Activated naive CD4-positive, alpha-beta T cell treated with anti-CD3 and anti-CD28 coated beads for 36 hours (primary cell): ENCODE results near the gene ITGA3. TPM values are rescaled to one million over a fixed set of nuclear protein-coding genes. Genes with fewer than 3 reads are reported as not detected.

ENCODE experiments used
- CTCF ChIA-PET: fragments of 350-600 bp; sonication (Branson Sonifier 250); formaldehyde crosslinking; loops from one replicate; lab custom pipeline; 2021; ENCODE audit warnings: antibody characterized with exemption; lab: Charles Lee
- DNase-seq: peaks from one replicate; pipeline ENCODE4 v3.0.0-alpha.2; 2020
- H3K27ac Mint-ChIP-seq: one replicate; pipeline ENCODE4 v1.8.0; 2021; ENCODE audit warnings: mild to moderate bottlenecking, mixed read lengths
- H3K27me3 Mint-ChIP-seq: one replicate; pipeline ENCODE4 v1.8.0; 2021; ENCODE audit warnings: low read depth, mixed read lengths
- H3K36me3 Mint-ChIP-seq: one replicate; pipeline ENCODE4 v1.8.0; 2021; ENCODE audit warnings: low read depth, mixed read lengths
- H3K4me1 Mint-ChIP-seq: one replicate; pipeline ENCODE4 v1.8.0; 2021; ENCODE audit warnings: low read depth, mixed read lengths
- H3K4me3 Mint-ChIP-seq: one replicate; pipeline ENCODE4 v1.8.0; 2021; ENCODE audit warnings: mild to moderate bottlenecking, moderate library complexity, mixed read lengths
- H3K9me3 Mint-ChIP-seq: one replicate; pipeline ENCODE4 v1.8.0; 2021; ENCODE audit warnings: mixed read lengths
- intact Hi-C: fragments of 100-400 bp; cut with micrococcal nuclease; formaldehyde crosslinking; loops from one replicate; pipeline ENCODE4 v1.15.1; 2023
- total RNA-seq, 2 experiments: library from RNA; stranded (reverse); gene quantifications; one replicate each; pipeline ENCODE4 v1.2.3, GENCODE V29; 2021

Gene ITGA3
- total RNA-seq, 2 experiments from 2014 or later: 17.9 to 19.3 TPM

DNA sequence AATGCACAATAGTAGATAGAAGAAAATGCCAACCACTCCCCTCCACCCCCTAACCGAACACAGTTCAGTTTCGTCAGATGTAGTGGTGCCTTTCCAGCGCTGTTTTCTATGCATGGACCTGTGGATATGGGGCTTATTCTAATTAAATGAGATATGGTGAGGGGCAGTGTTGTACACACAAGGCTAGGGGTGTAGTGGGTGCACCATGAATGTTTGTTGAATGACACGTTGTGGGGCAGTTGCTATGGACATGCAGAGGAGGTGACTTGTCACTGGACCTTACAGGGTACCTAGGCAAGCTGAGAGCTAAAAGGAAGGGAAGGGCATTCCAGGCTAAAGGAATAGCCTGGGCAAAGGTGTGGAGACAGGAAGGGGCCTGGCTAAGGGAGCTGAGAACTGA lies 42.7 kb downstream of the ITGA3 start:
- CTCF ChIA-PET: interaction anchor here (0.7 to 3.1 kb wide), 3 partner anchors 11 to 198 kb away, joined by 3 to 12 read pairs (median 3); no protein-coding TSS in a partner anchor
- DNase-seq: no peak
- no peak overlapping the region for H3K27ac Mint-ChIP-seq
- no peak overlapping the region for H3K4me3 Mint-ChIP-seq
- H3K36me3 Mint-ChIP-seq: no peaks in the 10 kb centered on the region
- no peaks in the 10 kb centered on the region for H3K27me3 Mint-ChIP-seq
- H3K4me1 Mint-ChIP-seq: peaks cover 16% of the 10 kb centered on the region
- no peaks in the 10 kb centered on the region for H3K9me3 Mint-ChIP-seq
- intact Hi-C loops: no loop called here

DNA sequence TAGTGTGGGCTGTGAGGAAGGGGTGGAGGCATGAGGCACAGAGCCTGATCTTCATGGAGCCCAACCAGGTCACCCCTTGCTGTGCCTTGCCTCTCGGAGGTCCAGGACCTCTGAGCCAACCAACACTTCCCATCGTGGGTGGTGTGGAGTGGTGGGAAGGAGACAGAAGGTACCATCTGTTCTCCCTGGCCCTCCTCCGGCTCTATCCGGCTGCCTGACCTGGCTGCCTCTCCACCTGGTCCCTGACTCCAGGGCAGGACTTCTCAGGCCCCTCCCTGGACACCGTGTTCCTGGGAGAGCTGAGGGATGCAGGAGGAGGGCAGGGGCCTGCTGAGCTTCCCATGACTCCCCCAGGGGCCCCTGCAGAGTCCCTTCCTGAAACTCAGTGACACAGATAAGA lies 43.1 kb downstream of the ITGA3 start:
- CTCF ChIA-PET: interaction anchor here (1.4 to 1.8 kb wide), 2 partner anchors 40 to 198 kb away, joined by 3 to 4 read pairs; no protein-coding TSS in a partner anchor
- Mint-ChIP-seq H3K27me3 (no peaks in the 10 kb centered on the region), H3K4me1 (peaks cover 16% of the 10 kb centered on the region), H3K27ac (no peak overlapping the region), H3K9me3 (no peaks in the 10 kb centered on the region), H3K4me3 (no peak overlapping the region), H3K36me3 (no peaks in the 10 kb centered on the region)
- intact Hi-C loops: no loop called here
- no peak for DNase-seq

DNA sequence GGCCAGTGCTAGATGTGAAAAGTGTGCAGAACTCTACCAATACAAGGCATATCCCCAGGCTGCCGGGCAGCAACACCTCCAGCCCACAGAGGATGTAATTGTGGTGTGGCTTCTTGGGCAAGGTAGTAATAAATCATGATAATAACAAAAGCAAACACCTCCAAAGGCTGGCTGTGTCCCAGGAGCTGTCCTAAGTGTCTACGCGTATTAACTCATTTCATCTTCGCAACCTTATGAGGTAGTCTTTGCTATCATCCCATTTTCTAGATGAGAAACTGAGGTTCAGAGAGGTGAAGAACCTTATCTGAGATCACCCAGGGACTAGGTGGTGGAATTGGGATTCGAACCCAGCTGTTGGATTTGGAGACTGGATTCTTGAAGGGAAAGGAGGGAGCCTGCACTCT lies 44.6 kb downstream of the ITGA3 start:
- peaks cover 12% of the 10 kb centered on the region for H3K4me1 Mint-ChIP-seq
- no peaks in the 10 kb centered on the region for H3K9me3 Mint-ChIP-seq
- no peaks in the 10 kb centered on the region for H3K36me3 Mint-ChIP-seq
- H3K27ac Mint-ChIP-seq: no peak overlapping the region
- DNase-seq: no peak
- intact Hi-C loops: no loop called here
- no peaks in the 10 kb centered on the region for H3K27me3 Mint-ChIP-seq
- no peak overlapping the region for H3K4me3 Mint-ChIP-seq
- CTCF ChIA-PET: interaction anchor here (0.6 to 1.8 kb wide), 5 partner anchors 13 to 70 kb away, joined by 3 to 10 read pairs (median 4); no protein-coding TSS in a partner anchor

DNA sequence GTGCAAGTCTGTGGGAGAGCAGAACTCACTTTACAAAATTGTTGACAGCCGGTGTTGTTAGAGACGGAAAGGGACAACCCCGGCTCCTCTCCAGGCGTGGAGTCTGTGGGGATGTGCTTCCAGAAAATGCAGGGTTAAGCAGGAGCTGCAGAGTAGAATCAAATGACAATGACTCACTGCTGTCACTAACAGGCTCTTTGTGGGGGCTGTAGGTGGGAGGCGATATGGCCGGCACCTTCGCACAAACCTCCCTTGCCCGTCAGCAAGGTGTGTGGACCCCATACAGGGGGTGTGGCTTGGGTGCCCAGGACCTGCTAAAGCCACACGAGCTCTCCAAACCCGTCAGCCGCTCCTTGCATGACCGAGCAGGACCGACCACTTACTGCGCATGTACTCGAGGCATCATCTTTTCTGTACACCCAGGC lies 45.0 kb downstream of the ITGA3 start:
- no peaks in the 10 kb centered on the region for H3K36me3 Mint-ChIP-seq
- no peak overlapping the region for H3K4me3 Mint-ChIP-seq
- H3K4me1 Mint-ChIP-seq: peaks cover 8% of the 10 kb centered on the region
- CTCF ChIA-PET: interaction anchor here (0.6 to 1.8 kb wide), 3 partner anchors 13 to 71 kb away, joined by 3 to 10 read pairs (median 4); no protein-coding TSS in a partner anchor
- DNase-seq: no peak
- intact Hi-C loops: no loop called here
- no peaks in the 10 kb centered on the region for H3K27me3 Mint-ChIP-seq
- no peaks in the 10 kb centered on the region for H3K9me3 Mint-ChIP-seq
- H3K27ac Mint-ChIP-seq: no peak overlapping the region

DNA sequence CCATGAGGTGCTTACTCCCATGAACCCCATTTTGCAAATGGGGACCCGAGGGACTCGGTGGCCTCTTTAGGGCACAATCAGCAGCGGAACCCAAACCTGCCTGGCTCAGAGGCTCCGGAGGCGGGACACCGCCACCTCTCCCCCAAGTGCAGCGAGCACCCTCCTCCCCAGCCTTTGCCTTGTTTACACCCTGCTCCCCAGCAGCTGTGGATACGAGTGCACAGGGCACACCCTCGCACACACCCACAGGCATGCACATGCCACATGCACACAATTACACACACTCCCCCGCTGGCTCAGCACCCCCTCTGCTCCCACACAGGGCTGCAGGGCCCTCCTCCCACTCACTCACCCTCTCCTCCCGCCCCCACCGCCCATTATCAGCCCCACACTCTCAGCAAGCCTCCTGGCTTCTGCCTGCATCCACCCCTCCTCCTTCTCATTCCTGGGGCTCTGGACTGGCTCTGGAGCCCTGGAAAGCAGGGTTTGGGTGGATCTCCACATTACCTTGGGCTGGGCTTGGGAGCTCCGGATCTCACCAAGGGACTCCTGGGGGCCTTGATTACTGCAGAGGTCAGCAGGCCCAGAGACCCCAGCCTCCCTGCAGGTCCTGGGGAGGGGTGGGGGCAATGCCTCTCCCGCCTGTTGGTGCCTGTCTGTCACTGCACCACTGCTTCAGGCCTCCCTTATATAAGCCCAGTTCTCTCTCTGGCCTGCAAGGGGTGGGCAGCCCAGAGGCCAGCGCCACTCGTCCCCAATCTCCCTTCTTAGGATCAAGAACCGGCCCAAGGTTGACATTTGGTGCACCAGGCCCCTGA lies 45.6 kb downstream of the ITGA3 start:
- H3K4me1 Mint-ChIP-seq: peaks cover 2% of the 10 kb centered on the region
- H3K4me3 Mint-ChIP-seq: no peak overlapping the region
- DNase-seq: no peak
- CTCF ChIA-PET: interaction anchor here (1.0 to 2.8 kb wide), 4 partner anchors 7 to 75 kb away, joined by 3 to 11 read pairs (median 7); partner anchors contain the start of gene PDK2
- H3K36me3 Mint-ChIP-seq: no peaks in the 10 kb centered on the region
- no peaks in the 10 kb centered on the region for H3K27me3 Mint-ChIP-seq
- no peak overlapping the region for H3K27ac Mint-ChIP-seq
- intact Hi-C loops: no loop called here
- H3K9me3 Mint-ChIP-seq: no peaks in the 10 kb centered on the region

DNA sequence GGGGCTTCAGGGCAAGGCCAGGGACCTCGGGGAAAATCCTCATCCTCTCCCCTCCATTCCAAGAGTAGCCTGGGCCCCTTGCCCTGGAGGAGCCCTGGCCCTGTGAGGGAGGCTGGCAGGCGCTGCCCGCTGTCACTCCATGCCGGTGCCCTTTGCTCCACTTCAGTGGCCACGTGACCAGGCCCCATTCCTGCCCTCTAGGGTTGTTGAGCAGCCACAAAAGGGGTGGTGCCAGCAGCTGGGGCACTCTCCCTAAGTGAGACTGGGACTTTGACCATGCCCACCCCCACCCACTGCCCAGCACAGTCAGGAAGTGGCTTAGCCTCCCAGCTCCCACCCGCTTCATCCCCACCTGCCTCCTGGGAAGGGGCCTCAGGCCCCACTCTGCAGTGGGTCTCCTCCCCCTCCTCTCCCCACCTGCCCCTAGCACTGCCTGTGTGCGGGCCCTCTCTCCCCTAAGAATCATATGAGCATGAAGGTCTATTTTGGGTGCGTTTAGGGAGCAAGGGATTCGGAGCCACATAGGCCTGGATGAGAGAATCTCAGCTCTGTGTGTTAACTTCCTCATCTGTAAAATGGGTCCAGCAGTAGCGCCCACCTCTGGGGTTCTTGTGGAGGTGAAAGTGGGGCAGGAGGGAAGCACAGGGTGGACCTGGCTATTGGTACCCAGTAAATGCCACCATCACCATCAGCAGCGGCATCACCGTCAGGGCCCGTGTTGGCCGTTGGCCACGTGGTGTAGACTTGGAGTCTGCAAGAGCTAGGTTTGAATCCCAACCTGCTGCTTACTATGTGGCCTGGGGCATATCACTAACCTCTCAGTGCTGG lies 46.5 kb downstream of the ITGA3 start:
- CTCF ChIA-PET: interaction anchor here (1.0 to 2.8 kb wide), 5 partner anchors 8 to 75 kb away, joined by 3 to 11 read pairs (median 4); partner anchors contain the start of gene PDK2
- no peak overlapping the region for H3K4me3 Mint-ChIP-seq
- no peak for DNase-seq
- H3K4me1 Mint-ChIP-seq: no peaks in the 10 kb centered on the region
- intact Hi-C loops: no loop called here
- no peaks in the 10 kb centered on the region for H3K27me3 Mint-ChIP-seq
- H3K36me3 Mint-ChIP-seq: no peaks in the 10 kb centered on the region
- H3K27ac Mint-ChIP-seq: no peak overlapping the region
- no peaks in the 10 kb centered on the region for H3K9me3 Mint-ChIP-seq

DNA sequence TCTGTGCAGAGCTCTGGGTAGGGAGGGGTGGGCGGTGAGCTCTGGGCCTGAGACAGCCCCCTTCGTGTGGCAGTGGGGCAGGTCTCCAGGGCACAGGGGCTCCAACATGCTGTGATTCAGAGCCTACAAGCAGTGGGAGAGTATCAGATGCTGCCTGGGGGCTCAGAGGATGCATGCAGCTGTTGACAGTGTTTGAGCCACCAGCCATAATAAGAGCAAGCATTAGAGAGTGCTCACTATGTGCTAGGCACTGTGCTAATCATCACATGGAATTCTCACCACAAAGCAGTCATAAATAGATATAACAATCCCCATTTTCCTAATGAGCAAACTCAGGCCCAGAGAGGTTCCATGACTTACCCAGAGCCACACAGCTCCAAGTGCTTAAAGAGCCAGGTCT lies 47.3 kb downstream of the ITGA3 start:
- DNase-seq: no peak
- no peaks in the 10 kb centered on the region for H3K9me3 Mint-ChIP-seq
- no peak overlapping the region for H3K27ac Mint-ChIP-seq
- intact Hi-C loops: no loop called here
- H3K27me3 Mint-ChIP-seq: no peaks in the 10 kb centered on the region
- no peak overlapping the region for H3K4me3 Mint-ChIP-seq
- CTCF ChIA-PET: interaction anchor here (1.1 to 2.8 kb wide), 5 partner anchors 9 to 17 kb away, joined by 3 to 11 read pairs (median 4); partner anchors contain the start of gene PDK2
- no peaks in the 10 kb centered on the region for H3K4me1 Mint-ChIP-seq
- no peaks in the 10 kb centered on the region for H3K36me3 Mint-ChIP-seq

DNA sequence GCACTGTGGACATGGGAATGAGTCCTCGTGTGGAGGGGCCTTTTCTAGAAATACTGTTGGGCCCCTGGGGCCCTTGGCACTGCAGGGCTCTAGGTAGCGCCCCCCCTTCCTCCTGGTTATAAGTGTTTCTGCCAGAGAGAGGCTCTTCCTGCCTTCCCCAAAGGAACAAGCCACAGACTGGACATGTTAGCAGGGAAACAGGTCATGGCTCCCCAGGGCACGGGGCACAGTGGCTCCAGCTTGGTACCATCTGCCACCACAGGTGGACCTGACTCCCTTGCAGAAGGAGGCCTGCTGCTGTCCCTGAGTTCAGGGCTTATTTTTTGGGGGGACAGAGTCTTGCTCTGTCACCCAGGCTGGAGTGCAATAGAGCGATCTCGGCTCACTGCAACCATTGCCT lies 48.0 kb downstream of the ITGA3 start:
- H3K4me1 Mint-ChIP-seq: no peaks in the 10 kb centered on the region
- intact Hi-C loops: no loop called here
- H3K9me3 Mint-ChIP-seq: no peaks in the 10 kb centered on the region
- H3K27me3 Mint-ChIP-seq: no peaks in the 10 kb centered on the region
- H3K4me3 Mint-ChIP-seq: no peak overlapping the region
- CTCF ChIA-PET: interaction anchor here (0.6 to 2.8 kb wide), 7 partner anchors 10 to 736 kb away, joined by 3 to 11 read pairs (median 4); partner anchors contain the start of gene PDK2
- no peak for DNase-seq
- no peak overlapping the region for H3K27ac Mint-ChIP-seq
- H3K36me3 Mint-ChIP-seq: peaks cover 3% of the 10 kb centered on the region

DNA sequence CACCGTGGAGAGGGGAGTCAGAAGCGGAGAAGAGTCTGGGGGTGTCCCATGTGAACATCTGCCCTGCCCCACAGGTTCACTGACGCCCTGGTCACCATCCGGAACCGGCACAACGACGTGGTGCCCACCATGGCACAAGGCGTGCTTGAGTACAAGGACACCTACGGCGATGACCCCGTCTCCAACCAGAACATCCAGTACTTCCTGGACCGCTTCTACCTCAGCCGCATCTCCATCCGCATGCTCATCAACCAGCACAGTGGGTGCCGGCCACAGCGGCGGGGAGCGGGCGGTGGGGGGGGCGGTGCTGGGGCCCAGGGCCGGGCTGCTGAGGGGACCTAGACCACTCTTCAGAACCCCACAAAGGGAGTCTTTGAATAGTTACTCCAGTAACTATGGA lies 49.9 kb downstream of the ITGA3 start:
- Mint-ChIP-seq H3K36me3 (peaks cover 4% of the 10 kb centered on the region), H3K4me1 (no peaks in the 10 kb centered on the region), H3K9me3 (no peaks in the 10 kb centered on the region), H3K27ac (no peak overlapping the region), H3K27me3 (no peaks in the 10 kb centered on the region), H3K4me3 (no peak overlapping the region)
- intact Hi-C loops: no loop called here
- DNase-seq: no peak
- CTCF ChIA-PET: no interaction called here

DNA sequence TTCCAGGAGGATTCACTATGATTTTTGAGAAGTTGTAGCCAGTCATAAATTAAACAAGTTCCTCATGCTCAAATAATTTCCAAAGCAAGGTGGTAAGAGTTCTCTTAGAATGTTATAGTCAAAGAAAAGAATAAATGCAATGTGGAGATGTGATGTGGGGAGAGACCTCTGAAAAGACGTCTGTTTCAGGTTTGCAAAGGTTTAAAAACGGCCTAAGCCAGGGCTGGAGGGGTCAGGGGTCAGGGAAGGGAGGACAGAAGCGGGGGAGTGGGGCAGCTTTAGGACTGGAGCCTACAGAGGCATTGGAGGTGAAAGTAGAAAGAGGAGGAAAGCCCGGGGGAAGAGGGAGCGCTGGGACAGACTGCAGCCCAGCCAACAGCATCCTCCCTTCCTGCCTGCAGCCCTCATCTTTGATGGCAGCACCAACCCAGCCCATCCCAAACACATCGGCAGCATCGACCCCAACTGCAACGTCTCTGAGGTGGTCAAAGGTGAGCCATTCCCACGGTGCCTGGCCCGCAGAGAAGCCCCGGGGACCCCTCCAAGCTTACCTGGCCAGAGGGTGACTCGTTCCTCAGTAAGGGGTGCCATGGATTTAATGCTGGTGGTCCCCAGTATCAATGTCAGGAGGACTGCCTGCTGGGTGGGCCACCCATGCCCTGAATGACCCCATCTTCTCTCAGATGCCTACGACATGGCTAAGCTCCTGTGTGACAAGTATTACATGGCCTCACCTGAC lies 50.7 kb downstream of the ITGA3 start:
- Mint-ChIP-seq H3K27ac (no peak overlapping the region), H3K27me3 (no peaks in the 10 kb centered on the region), H3K4me1 (no peaks in the 10 kb centered on the region), H3K9me3 (no peaks in the 10 kb centered on the region), H3K4me3 (no peak overlapping the region), H3K36me3 (peaks cover 4% of the 10 kb centered on the region)
- no peak for DNase-seq
- CTCF ChIA-PET: interaction anchor here (0.9 kb wide), 1 partner anchor 9 kb away, joined by 3 read pairs; no protein-coding TSS in a partner anchor
- intact Hi-C loops: no loop called here

DNA sequence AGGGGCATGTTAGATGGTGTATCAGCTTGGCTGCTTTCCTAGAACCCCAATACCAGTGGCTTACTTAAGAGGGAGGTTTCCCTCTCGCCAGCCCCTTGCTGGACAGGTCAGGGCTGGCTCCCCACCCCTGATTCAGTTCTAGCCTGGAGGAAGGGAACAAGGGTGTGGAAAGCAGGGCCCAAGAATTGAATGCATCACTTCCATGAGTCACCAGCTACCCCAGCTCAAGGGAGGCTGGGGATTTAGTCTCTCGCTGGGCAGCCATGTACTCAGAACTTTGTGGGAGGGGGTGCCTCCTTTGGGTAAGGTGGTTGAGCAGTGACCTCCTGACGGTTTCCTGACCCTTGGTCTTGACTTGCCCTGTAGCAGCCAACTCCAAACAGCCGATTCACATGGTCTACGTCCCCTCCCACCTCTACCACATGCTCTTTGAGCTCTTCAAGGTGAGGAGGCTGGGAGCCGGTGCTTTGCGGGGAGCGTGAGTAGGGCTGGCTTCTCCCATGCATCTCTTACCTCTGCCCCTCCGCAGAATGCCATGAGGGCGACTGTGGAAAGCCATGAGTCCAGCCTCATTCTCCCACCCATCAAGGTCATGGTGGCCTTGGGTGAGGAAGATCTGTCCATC lies 52.0 kb downstream of the ITGA3 start:
- CTCF ChIA-PET: interaction anchor here (0.7 to 2.7 kb wide), 4 partner anchors 8 to 109 kb away, joined by 3 to 12 read pairs (median 5); partner anchors contain the start of gene PDK2
- H3K27me3 Mint-ChIP-seq: no peaks in the 10 kb centered on the region
- peaks cover 4% of the 10 kb centered on the region for H3K36me3 Mint-ChIP-seq
- H3K4me1 Mint-ChIP-seq: no peaks in the 10 kb centered on the region
- no peak overlapping the region for H3K4me3 Mint-ChIP-seq
- no peak overlapping the region for H3K27ac Mint-ChIP-seq
- intact Hi-C loops: no loop called here
- no peaks in the 10 kb centered on the region for H3K9me3 Mint-ChIP-seq
- DNase-seq: no peak
